NCI-H82 treated with DMSO at 0.1 percent for 48 hours (cell line): ENCODE data around the gene SUPT3H.

Experiments used
- DNase-seq: peaks from one replicate; lab custom pipeline; 2025; ENCODE audit not compliant: unreplicated experiment; lab: John Stamatoyannopoulos, UW

The SUPT3H gene

DNA sequence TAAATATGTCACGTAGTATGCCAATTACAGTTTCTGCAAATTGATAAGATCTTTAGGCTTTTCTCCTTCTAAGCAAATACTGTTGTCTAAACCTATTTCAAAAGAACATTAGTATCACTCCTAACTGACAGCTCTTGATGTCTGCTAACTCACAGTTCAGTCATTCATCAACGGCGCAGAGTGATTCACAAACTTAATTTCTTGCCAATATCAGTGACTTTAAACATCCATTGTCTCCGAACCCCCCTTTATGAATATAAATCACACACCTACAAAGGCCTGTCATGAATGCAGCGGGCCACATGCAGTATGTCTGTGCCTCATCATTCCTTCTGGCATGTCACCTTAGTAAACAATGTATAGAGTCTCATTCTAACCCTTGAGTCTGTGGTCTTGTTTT, 569.6 kb downstream of the SUPT3H start:
- no peak for DNase-seq

- no peak for DNase-seq
Observed at GRCh38 chr6:44806656-44807055, 571.1 kb downstream of the SUPT3H start.

- DNase-seq = no peak
Observed at GRCh38 chr6:44805238-44805846, 572.4 kb downstream of the SUPT3H start.

DNA sequence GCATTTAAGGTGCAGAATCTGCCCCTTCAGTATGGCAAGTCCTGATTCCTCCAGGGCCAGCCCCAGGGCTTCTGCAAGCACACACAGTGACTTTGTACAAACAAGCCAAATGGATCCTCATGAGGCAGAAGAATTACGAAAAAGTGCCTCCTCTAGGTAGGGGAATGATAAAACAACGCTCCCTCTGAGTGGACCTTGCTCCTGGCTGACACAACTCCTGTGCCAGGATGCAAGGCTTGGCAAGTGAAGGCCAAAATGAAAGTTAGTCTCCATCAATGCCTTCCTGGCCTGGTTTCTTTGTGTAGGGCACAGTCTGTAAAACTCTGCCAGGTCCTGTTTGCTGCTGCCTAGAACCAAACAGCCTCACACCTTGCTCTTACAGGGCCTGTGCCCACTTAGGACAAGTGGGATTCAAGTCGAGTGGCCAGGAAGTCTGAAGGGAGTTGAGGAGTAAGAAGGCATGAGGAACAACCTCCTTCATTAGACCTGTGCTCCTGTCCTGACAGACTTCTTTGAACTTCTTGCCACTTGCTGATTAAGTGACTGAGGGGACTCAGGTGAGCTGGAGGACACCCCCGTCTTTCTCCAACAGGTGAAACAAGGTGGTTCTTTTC, 573.1 kb downstream of the SUPT3H start:
- no peak for DNase-seq

GRCh38 chr6:44804016-44804415, 573.7 kb downstream of the SUPT3H start:
- DNase-seq = no peak

DNA sequence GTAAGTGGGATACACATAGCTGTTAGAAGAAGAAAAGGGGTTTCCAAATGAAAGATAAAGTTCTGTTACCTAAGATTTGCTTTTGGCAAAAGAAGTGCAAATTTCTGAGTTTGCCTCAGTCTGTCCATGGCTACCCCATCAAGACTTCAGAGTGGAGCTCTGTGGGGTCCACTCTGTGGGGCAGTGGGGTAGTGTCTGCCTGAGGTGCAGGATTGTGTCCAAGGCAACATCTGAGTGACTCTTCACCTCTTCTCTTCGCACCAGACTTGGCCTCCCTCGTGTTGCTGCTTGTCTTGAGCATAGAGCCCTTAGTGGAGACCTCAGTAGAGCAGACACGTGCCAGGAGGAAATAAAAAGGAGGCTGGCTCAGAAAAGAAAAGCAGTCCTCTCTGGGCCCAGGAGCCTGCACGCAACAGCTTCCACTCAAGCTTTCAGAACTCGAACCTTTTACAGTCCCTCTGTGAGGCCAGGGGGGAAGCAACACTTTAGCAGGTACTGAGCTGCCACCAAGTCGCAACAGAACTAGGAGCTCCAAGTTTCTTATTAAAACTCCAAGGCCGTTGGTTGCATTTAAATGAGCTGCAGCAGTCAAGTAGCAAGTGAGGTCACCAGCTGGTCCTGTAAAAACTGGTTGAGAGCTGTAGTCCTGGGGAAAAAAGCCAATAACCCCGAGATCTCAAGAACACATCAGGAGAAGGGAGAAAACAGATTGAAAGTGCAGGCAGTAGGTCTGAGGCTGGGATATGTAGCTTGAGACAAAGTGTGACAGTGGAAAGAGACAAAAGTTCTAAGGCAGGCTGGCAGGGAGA, 576.7 kb downstream of the SUPT3H start:
- DNase-seq = no peak

GRCh38 chr6:44800171-44800783, 577.5 kb downstream of the SUPT3H start:
- DNase-seq = peak; percentile 92

DNA sequence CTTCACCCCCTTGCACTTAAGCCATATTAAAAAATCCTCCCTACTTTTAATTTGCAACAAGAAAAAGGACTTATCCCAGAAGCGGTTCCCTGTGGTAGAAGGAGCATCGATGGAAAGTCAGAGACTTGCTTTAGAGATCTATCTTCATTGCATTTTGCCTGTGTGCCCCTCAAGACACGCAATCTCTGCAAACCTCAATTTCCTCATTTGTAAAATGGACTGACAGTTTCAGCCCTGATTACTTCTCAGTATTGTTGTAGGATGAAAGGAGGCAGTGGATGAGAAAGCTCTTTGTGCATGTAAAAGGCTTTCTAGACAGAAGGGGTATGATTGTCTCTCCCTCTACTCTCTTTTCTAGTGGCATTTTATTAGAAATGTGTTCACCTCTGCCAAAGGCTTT, 580.0 kb downstream of the SUPT3H start:
- DNase-seq = no peak

GRCh38 chr6:44795326-44795725, 582.4 kb downstream of the SUPT3H start:
- DNase-seq = no peak

- DNase-seq = no peak
Observed at GRCh38 chr6:44789806-44790205, 587.9 kb downstream of the SUPT3H start.

DNA sequence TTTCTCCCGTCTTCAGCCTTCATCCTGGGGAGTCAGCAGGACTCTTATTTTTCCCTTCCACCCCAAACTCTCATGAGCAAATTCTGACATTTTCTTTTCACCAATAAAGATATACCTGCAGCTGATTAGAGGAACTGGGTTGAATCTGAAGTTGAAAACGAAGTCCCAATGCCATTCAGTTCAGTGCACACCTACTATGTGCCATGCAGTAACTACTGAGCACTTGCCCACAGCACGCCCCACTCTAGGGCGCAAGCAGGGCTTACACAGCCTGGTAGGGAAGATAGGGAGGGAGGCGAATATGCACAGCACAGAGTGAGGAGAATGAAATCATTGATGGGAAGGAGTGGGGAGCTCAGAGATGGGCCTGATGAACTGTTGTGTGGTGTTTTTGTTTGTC, 588.7 kb downstream of the SUPT3H start:
- no peak for DNase-seq

DNA sequence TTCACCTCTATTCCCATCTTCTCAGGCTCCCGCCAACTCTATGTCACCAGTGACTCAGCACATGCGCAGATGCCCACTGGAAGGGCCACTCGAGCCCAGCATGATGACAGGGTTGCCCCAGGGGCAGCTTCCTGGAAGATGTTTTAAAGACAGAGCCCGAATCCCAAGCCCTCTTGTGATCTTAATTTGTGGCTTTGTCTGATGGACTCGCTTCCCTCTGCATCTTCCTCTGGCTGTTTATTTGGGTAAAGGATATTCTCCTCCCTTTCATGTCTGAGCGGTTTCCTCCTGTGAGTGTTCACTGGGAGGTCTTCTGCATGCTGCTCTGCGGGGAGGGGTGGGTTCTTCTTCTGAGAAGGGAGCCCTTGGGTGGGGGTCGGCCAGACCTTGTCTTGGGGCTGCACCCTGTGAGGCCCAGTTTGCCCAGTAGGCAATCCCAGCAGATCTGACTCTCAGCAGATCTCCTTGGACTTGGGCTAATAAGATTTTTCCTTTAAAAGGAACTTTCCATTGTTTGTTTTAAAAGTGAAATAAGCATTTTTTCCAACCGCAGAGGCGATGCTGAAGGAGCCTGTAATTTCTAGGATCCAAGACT, 589.2 kb downstream of the SUPT3H start:
- no peak for DNase-seq

DNA sequence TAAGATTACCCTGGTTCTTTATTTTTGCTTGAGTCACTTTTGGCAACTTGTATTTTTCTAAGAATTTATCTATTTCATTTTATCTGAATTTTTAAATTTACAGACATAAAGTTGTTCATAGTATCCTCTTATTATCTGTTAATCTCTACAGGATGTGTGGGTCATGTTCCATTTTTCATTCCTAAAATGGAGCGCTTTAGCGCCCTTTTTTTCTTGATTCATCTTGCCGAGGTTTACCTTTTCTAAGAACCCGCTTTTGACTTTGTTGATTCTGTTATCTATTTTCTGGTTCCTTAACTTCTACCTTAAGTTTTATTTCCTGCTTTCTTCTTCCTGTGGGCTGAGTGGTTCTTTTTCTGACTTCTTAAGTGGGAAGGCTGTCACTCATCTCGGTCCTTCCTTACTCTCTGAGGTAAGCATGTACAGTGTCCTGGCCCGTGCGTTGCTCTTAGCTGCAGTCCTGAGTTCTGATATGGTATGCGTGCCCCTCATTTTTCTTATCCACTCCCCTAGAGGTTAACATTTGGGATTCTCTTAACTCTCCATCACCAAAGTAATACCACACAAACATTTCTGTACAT, 590.4 kb downstream of the SUPT3H start:
- no peak for DNase-seq

DNA sequence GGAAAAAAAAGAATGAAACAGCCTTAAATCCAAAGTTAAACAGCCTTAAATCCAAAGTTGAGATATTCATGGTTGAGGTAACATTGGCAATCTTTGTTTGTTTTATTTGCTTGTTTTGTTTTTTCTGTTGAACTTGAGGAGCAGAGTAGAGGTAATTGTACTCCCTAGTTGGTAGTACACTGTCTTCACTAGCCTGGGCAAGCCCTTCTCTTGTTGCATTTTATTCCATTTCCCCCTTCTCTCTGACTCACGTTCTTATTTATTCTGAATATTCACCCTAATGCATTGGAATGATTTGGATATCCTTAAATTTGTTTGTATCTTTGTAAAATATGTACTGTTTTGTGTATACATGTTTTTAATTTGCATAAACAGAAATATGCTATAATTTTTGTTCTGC, 592.6 kb downstream of the SUPT3H start:
- DNase-seq = no peak

DNA sequence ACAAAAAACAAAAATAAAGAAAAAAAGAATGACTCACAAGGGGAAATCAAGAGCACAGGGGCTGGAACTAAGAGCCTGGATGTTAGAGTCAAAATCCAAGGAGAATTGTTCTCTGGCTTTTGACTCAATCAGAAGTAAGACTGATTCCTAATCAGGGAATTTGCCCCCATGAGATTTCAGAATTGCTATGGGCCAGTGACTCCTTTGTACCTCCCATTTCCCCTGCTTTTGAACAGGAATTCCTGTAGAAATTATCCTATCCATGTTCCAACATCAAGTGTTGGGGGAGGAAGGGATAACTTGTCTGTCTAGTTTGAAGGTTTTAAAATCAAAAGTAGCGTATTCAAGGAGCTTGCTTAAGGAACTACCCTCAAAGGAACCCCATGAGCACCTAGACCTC, 593.5 kb downstream of the SUPT3H start:
- DNase-seq = no peak

DNA sequence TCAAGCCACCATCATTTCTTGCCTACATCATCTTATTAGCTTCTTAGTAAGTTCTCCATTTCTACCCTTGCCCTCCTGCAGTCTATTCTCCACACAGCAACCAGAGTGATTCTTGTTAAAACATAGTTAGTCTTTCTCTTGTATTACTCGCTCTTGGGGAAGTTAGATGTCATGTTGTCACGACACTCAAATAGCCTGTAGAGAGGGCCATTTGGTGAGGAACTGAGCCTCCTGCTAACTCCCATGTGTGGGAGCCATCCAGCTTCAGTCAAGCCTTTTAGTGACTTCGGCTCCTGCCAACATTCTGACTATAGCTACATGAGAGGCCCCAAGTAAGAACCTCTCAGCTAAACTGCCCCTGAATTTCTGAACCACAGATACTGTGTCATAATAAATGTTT, 594.8 kb downstream of the SUPT3H start:
- no peak for DNase-seq

DNA sequence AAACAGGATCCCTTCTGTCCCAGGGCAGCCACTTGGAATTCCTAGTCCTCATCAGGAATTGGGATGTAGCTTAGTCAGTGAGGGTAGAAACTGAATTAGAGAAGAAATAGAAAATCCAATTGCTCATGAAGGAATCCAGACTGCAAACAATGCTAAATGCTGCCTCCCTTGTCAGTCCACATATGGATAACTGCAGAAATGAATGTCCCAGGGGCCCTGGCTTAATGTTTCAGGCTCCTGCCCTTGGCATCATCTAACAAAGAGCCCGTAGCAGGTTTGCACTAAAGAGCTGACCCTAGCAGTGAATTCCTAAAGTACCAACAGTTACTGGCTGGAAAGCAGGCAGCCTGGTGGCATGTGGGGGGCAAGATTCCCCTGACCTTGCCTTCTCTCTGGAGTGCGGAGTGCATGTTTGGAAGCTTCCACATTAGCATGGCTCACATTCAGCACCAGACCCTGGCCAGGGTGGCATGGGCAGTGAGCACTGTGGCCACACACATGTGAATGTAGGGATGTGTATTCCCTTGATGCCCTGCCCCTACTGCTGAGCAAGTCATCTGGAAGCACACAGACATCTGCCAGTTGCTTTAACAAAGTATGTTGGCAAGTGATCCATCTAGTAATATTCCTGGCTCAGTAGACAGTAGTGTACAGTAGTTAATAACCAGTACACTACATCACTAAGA, 595.7 kb downstream of the SUPT3H start:
- DNase-seq = no peak

DNA sequence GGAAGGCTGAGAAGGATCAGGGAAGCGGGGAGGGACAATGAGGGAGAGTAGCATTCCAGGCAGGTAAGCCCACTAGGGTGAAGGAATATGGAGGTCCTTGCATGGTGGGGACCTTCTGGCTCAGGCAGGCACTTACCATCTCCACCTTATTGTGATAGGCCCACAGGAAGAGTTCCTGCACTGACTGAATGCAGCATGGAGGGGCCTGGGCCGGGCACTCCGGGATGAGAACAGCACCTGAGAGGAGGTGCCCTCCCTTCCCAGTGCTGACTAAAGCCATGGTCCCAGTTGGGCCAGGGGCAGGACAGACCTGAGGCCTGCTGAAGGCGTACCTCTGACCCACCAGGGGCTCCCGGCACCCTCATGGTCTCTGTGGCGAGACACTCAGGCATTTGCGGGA, 597.6 kb downstream of the SUPT3H start:
- no peak for DNase-seq

DNA sequence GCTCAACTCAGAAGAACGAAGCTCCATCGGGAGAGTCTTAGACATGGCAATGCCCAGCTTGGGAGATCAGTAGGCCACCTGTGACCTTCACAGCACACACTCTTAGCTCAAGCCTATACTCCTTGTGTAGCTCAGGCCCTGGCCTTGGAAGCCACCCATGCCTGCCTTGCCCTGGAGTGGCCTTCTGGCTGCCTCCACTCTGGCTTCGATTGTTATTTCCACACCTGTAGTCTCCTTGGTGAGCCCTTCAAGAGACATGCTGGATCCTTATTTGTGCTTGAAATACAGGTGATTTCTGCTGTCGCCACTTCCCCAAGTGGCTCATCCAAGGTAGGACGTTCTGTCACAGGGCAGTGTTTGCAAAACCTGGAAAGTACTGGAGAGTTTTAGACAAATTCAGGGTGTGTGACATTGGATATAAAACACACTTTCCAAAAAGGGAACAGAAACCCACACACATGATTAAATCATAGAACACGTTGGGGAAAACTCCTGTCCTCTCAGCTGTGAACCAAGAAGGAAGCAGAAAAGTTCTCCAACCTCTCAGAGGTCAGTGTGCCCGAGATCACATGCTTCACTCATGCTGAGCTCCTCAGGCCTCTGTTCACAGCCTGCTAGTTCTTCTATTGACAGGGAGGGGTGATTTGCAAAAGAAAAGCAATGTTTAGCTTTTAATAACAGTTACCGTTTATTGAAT, 598.5 kb downstream of the SUPT3H start:
- no peak for DNase-seq
